ENCODE data around the gene CIPC. TPM values are rescaled to one million over a fixed set of nuclear protein-coding genes. Genes with fewer than 3 reads are reported as not detected.

Gene CIPC
- total and polyA plus RNA-seq, 2 of the 13 experiments (the other 11 are each of a cell fraction or from before 2014, with no cell fraction given) = 7.6 to 13.9 TPM

DNA sequence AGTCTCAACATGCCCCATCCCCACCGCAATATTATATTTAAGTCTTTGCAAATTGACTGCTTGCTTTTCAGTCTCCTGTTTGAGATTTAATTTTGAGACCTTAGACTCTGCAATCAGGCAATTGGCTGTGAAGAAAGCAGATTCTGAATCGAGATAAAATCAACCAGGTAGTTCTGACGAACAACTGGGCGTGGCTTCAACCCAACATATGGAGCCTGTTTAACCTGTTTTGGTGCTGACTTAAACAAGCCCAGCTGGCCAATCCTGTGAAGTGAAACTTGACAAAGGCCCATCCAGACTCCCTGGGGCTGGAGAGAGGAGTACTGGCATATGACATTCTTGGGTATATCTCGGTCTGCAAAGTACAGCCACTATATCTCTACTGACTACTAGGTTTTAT, 9.8 kb upstream of the CIPC start (continued):
- TF ChIP-seq ATF5 (CRISPR knock-in tag; IDR thresholded peaks at IDR 0.05; ENCODE audit: low read depth) = no peak
- TF ChIP-seq SIN3B (IDR thresholded peaks at IDR 0.05; ENCODE audit: low read length) = no peak
- no peak for TF ChIP-seq HDAC2 (CRISPR knock-in tag; IDR thresholded peaks at IDR 0.05)
- no peak for TF ChIP-seq SOX13 (IDR thresholded peaks at IDR 0.05)
- TF ChIP-seq SOX13 (CRISPR knock-in tag; conservative IDR thresholded peaks at IDR 0.05 in 1 of 2, IDR thresholded peaks at IDR 0.05 in 1 of 2) = no peak

- ChIA-PET POLR2A (no interaction called here), CTCF (ENCODE audit: low intra/inter-chr PET ratio, low total read pairs) (no interaction called here)
- in situ Hi-C loops (cut with HindIII; ENCODE audit: extremely low pct_ligation_motif_present, low pct_unique_long_range_greater_than_20kb) (no loop called here), intact Hi-C loops (cut with micrococcal nuclease; ENCODE audit: unreplicated experiment) (no loop called here)
- TF ChIP-seq ZNF138 (CRISPR knock-in tag; IDR thresholded peaks at IDR 0.05; ENCODE audit: low read depth) (no peak), SETDB1 (CRISPR knock-in tag; IDR thresholded peaks at IDR 0.05; ENCODE audit: borderline replicate concordance) (no peak), ISL2 (CRISPR knock-in tag; IDR thresholded peaks at IDR 0.05) (no peak), AHR (CRISPR knock-in tag; IDR thresholded peaks at IDR 0.05) (no peak), RARA (CRISPR knock-in tag; IDR thresholded peaks at IDR 0.05) (no peak), SNAPC2 (CRISPR knock-in tag; IDR thresholded peaks at IDR 0.05) (no peak), ZBTB3 (CRISPR knock-in tag; IDR thresholded peaks at IDR 0.05; ENCODE audit: borderline replicate concordance, low read depth) (no peak), ZIK1 (CRISPR knock-in tag; IDR thresholded peaks at IDR 0.05; ENCODE audit: borderline replicate concordance, low read depth) (no peak), ZNF781 (CRISPR knock-in tag; IDR thresholded peaks at IDR 0.05; ENCODE audit: borderline replicate concordance, not compliant biosample characterization) (no peak), CHD2 (IDR thresholded peaks at IDR 0.05; ENCODE audit: low read depth, low read length) (no peak), RFX1 (IDR thresholded peaks at IDR 0.05) (no peak)
- TF ChIP-seq, protein P1, sequence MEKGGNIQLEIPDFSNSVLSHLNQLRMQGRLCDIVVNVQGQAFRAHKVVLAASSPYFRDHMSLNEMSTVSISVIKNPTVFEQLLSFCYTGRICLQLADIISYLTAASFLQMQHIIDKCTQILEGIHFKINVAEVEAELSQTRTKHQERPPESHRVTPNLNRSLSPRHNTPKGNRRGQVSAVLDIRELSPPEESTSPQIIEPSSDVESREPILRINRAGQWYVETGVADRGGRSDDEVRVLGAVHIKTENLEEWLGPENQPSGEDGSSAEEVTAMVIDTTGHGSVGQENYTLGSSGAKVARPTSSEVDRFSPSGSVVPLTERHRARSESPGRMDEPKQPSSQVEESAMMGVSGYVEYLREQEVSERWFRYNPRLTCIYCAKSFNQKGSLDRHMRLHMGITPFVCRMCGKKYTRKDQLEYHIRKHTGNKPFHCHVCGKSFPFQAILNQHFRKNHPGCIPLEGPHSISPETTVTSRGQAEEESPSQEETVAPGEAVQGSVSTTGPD (CRISPR knock-in tag; IDR thresholded peaks at IDR 0.05) = no peak
- TF ChIP-seq, protein P2, sequence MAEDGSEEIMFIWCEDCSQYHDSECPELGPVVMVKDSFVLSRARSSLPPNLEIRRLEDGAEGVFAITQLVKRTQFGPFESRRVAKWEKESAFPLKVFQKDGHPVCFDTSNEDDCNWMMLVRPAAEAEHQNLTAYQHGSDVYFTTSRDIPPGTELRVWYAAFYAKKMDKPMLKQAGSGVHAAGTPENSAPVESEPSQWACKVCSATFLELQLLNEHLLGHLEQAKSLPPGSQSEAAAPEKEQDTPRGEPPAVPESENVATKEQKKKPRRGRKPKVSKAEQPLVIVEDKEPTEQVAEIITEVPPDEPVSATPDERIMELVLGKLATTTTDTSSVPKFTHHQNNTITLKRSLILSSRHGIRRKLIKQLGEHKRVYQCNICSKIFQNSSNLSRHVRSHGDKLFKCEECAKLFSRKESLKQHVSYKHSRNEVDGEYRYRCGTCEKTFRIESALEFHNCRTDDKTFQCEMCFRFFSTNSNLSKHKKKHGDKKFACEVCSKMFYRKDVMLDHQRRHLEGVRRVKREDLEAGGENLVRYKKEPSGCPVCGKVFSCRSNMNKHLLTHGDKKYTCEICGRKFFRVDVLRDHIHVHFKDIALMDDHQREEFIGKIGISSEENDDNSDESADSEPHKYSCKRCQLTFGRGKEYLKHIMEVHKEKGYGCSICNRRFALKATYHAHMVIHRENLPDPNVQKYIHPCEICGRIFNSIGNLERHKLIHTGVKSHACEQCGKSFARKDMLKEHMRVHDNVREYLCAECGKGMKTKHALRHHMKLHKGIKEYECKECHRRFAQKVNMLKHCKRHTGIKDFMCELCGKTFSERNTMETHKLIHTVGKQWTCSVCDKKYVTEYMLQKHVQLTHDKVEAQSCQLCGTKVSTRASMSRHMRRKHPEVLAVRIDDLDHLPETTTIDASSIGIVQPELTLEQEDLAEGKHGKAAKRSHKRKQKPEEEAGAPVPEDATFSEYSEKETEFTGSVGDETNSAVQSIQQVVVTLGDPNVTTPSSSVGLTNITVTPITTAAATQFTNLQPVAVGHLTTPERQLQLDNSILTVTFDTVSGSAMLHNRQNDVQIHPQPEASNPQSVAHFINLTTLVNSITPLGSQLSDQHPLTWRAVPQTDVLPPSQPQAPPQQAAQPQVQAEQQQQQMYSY (CRISPR knock-in tag; IDR thresholded peaks at IDR 0.05) = no peak
- H3K9ac ChIP-seq (ENCODE audit: insufficient read depth, low read depth, low read length) = no peak overlapping the region
- H3K4me1 ChIP-seq (ENCODE audit: insufficient read depth, low read length) = 0 out of 2 replicates have a peak, but pooled peaks cover 14% of the 10 kb centered on the region
- no peak overlapping the region for H2AFZ ChIP-seq (ENCODE audit: low read length)
- no peaks in the 10 kb centered on the region for H4K20me1 ChIP-seq (ENCODE audit: insufficient read depth, low read length)
- no peak overlapping the region for H3K27ac ChIP-seq (ENCODE audit: extremely low read length, insufficient read depth, low read length)
- no peak overlapping the region for H3K4me3 ChIP-seq (replicated peaks in 1 of 3; ENCODE audit: insufficient read depth in 1 of 3, low read depth in 2 of 3, low read length in 3 of 3)
- no peak for FAIRE-seq
- H3K9me3 ChIP-seq (ENCODE audit: low read length) = peaks cover 15% of the 10 kb centered on the region
- BruUV-seq (replicated peaks) = no TSS peak
- no peaks in the 10 kb centered on the region for H3K79me2 ChIP-seq (ENCODE audit: insufficient read depth, low read length)
- no peak for ATAC-seq
- H3K4me2 ChIP-seq (ENCODE audit: low read depth, low read length) = no peak overlapping the region
- H3K36me3 ChIP-seq (replicated peaks in 1 of 2; ENCODE audit: control insufficient read depth in 1 of 2, insufficient read depth in 2 of 2, low read length in 2 of 2) = no peaks in the 10 kb centered on the region
- 50% methylated on average over 2 of the region's 2 CpGs for WGBS (ENCODE audit: low lambda C conversion rate)
- H3K27me3 ChIP-seq (ENCODE audit: control insufficient read depth in 1 of 2, insufficient read depth in 2 of 2, low read length in 2 of 2) = 0 out of 5 replicates have a peak, but pooled peaks cover 0 to 5% of the 10 kb centered on the region in 2 experiments
- no peak for DNase-seq (ENCODE audit: low spot score)
Observed at GRCh38 chr14:77088645-77089044, 9.4 kb upstream of the CIPC start.
